Hepatocyte (in vitro differentiated cells): ENCODE data around the gene GATD1. TPM values are rescaled to one million over a fixed set of nuclear protein-coding genes. Genes with fewer than 3 reads are reported as not detected.

Source experiments
- DNase-seq: peaks from one replicate; pipeline ENCODE4 v3.0.0-alpha.2; 2016; ENCODE audit warnings: low spot score
- H2AFZ ChIP-seq: fragments of 200-600 bp; sonication (generic); 2 replicates; pipeline ENCODE4 v1.6.0; 2016; ENCODE audit warnings: antibody characterized with exemption, mild to moderate bottlenecking
- H3K27ac ChIP-seq: fragments of 200-600 bp; sonication (generic); 2 replicates; pipeline ENCODE4 v1.5.1; 2016; ENCODE audit warnings: mild to moderate bottlenecking
- H3K27me3 ChIP-seq: fragments of 200-600 bp; sonication (generic); 2 replicates; pipeline ENCODE4 v1.6.1; 2016
- H3K36me3 ChIP-seq: fragments of 200-600 bp; sonication (generic); replicated peaks from 2 replicates; pipeline ENCODE4 v1.5.1; 2016; ENCODE audit warnings: low read depth; ENCODE audit not compliant: insufficient read depth
- H3K4me1 ChIP-seq: fragments of 200-600 bp; sonication (generic); 2 replicates; pipeline ENCODE4 v1.5.1; 2016; ENCODE audit warnings: mild to moderate bottlenecking, moderate library complexity; ENCODE audit not compliant: insufficient read depth
- H3K4me2 ChIP-seq: fragments of 200-600 bp; sonication (generic); 2 replicates; pipeline ENCODE4 v1.6.0; 2016
- H3K4me3 ChIP-seq: fragments of 200-600 bp; sonication (generic); 2 replicates; pipeline ENCODE4 v1.5.1; 2016; ENCODE audit warnings: mild to moderate bottlenecking
- H3K79me2 ChIP-seq: fragments of 200-600 bp; sonication (generic); 2 replicates; pipeline ENCODE4 v1.6.0; 2017; ENCODE audit warnings: mild to moderate bottlenecking
- H3K9me2 ChIP-seq: fragments of 200-600 bp; sonication (generic); replicated peaks from 2 replicates; pipeline ENCODE4 v1.6.0; 2017; ENCODE audit warnings: mild to moderate bottlenecking; ENCODE audit not compliant: insufficient read depth
- H3K9me3 ChIP-seq: fragments of 200-600 bp; sonication (generic); 2 replicates; pipeline ENCODE4 v1.5.1; 2016; ENCODE audit warnings: low read depth, mild to moderate bottlenecking
- H4K20me1 ChIP-seq: fragments of 200-600 bp; sonication (generic); 2 replicates; pipeline ENCODE4 v1.6.0; 2016; ENCODE audit warnings: mild to moderate bottlenecking; ENCODE audit not compliant: insufficient read depth, poor library complexity, severe bottlenecking
- CTCF ChIP-seq: fragments of 200-600 bp; sonication (generic); IDR thresholded peaks from 2 replicates; pipeline ENCODE4 v1.5.1; 2016; ENCODE audit warnings: antibody characterized with exemption, mild to moderate bottlenecking; ENCODE audit not compliant: poor library complexity
- EZH2 ChIP-seq: fragments of 200-600 bp; sonication (generic); IDR thresholded peaks from 2 replicates; pipeline ENCODE4 v1.6.1; 2016; ENCODE audit warnings: antibody characterized with exemption, mild to moderate bottlenecking, borderline replicate concordance
- EZH2phosphoT487 ChIP-seq: fragments of 200-600 bp; sonication (generic); IDR thresholded peaks from one replicate; pipeline ENCODE4 v1.6.1; 2018; ENCODE audit warnings: antibody characterized with exemption, mild to moderate bottlenecking, low read depth, moderate library complexity; ENCODE audit not compliant: unreplicated experiment, severe bottlenecking
- WGBS: methylation state at CpG from one replicate; pipeline ENCODE4 v1.1.6; 2016; ENCODE audit warnings: low lambda C conversion rate; ENCODE audit errors: missing lambda C conversion rate; 5-methylcytosine and 5-hydroxymethylcytosine counted together
- polyA plus RNA-seq: library from polyadenylated mRNA; unstranded; fragments of >200 nt; fragmentation: Nextera tagmentation; extraction: Ambion mirVana; gene quantifications from 2 replicates; pipeline ENCODE4 v1.2.1, GENCODE V29; 2016
- total RNA-seq: library from RNA; depleted of rRNA; stranded (reverse); fragments of >200 nt; gene quantifications from 2 replicates; pipeline ENCODE4 v1.2.3, GENCODE V29; 2014

The GATD1 gene
- total and polyA plus RNA-seq, 2 experiments from 2014 or later: 24.2 to 29.0 TPM

- WGBS: 2% methylated on average over 81 of the region's 81 CpGs
- Histone ChIP-seq H3K4me1 (peaks cover 10% of the 10 kb centered on the region), H3K36me3 (no peaks in the 10 kb centered on the region), H3K4me2 (peak within 1 kb of the TSS; percentile 98), H4K20me1 (peaks cover 22% of the 10 kb centered on the region), H3K79me2 (peaks cover 47% of the 10 kb centered on the region), H3K27ac (peak within 1 kb of the TSS; percentile 96), H3K27me3 (no peaks in the 10 kb centered on the region), H2AFZ (peak within 1 kb of the TSS; percentile 44), H3K9me3 (no peaks in the 10 kb centered on the region), H3K9me2 (no peaks in the 10 kb centered on the region), H3K4me3 (peak within 1 kb of the TSS; percentile 68)
- DNase-seq: peak; percentile 99
- no peak for TF ChIP-seq EZH2
- TF ChIP-seq EZH2phosphoT487: no peak
- no peak for TF ChIP-seq CTCF
These were observed 32.2 kb upstream of the GATD1 start, which contains the start of gene RPLP2 for GRCh38 chr11:809287-810039. RPLP2 (plus strand) TSS chr11:809967; CDS start chr11:810235, 268 bp downstream.

GRCh38 chr11:808427-809286, 31.4 kb upstream of the GATD1 start:
- TF ChIP-seq EZH2phosphoT487 (no peak), CTCF (no peak), EZH2 (no peak)
- H3K9me3 ChIP-seq: no peaks in the 10 kb centered on the region
- WGBS: 37% methylated on average over 36 of the region's 36 CpGs
- H4K20me1 ChIP-seq: peaks cover 22% of the 10 kb centered on the region
- H2AFZ ChIP-seq: peak overlapping the region; percentile 44
- peaks cover 47% of the 10 kb centered on the region for H3K79me2 ChIP-seq
- H3K4me1 ChIP-seq: peaks cover 10% of the 10 kb centered on the region
- H3K27ac ChIP-seq: peak overlapping the region; percentile 96
- H3K27me3 ChIP-seq: no peaks in the 10 kb centered on the region
- DNase-seq: no peak
- no peaks in the 10 kb centered on the region for H3K9me2 ChIP-seq
- H3K4me2 ChIP-seq: peak overlapping the region; percentile 89
- peak overlapping the region; percentile 38 for H3K4me3 ChIP-seq
- H3K36me3 ChIP-seq: no peaks in the 10 kb centered on the region

GRCh38 chr11:804599-804964, 27.3 kb upstream of the GATD1 start:
- peak overlapping the region; percentile 98 for H3K4me2 ChIP-seq
- H3K4me3 ChIP-seq: peak overlapping the region; percentile 34
- no peaks in the 10 kb centered on the region for H3K36me3 ChIP-seq
- no peak for DNase-seq
- H3K27ac ChIP-seq: peak overlapping the region; percentile 27
- 40% methylated on average over 18 of the region's 18 CpGs for WGBS
- H3K27me3 ChIP-seq: no peaks in the 10 kb centered on the region
- peaks cover 24% of the 10 kb centered on the region for H3K79me2 ChIP-seq
- no peaks in the 10 kb centered on the region for H4K20me1 ChIP-seq
- H3K9me2 ChIP-seq: no peaks in the 10 kb centered on the region
- no peaks in the 10 kb centered on the region for H3K9me3 ChIP-seq
- no peak for TF ChIP-seq CTCF
- TF ChIP-seq EZH2: no peak
- no peak for TF ChIP-seq EZH2phosphoT487
- H3K4me1 ChIP-seq: peaks cover 3% of the 10 kb centered on the region
- H2AFZ ChIP-seq: peak overlapping the region; percentile 30
